GM21526 (cell line): ENCODE data around the gene ARHGEF39.

ENCODE experiments used
- ATAC-seq: cut with Tn5 transposase; IDR thresholded peaks from one replicate; pipeline ENCODE4 v1.9.1; 2021; ENCODE audit warnings: moderate library complexity; ENCODE audit not compliant: unreplicated experiment, low FRiP score

ARHGEF39 gene

DNA sequence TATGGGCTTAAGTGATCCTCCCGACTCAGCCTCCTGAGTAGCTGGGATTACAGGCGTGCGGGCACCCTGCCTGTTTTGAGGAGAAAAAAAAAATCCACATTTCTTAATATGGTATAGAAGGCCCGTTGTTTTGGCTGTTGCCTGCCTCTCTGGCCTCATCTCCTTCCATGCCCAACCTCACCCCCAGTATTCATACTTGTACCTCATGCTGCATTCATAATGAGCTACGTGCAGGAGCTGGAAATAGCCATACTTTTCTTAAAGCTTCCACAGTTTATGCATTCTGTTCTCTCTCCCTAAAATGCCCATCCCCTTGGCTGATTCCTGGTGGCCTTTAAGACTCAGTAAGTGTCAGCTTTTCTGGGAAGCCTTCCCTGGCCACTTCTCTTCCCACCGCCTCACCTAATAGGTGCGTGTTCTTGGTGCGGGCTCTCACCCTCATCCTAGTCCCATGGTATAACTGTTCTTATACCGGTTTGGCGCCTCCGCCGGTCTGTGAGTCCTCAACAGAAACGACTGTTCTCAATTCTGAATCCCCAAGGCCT lies 26.8 kb upstream of the ARHGEF39 start:
- no peak for ATAC-seq

DNA sequence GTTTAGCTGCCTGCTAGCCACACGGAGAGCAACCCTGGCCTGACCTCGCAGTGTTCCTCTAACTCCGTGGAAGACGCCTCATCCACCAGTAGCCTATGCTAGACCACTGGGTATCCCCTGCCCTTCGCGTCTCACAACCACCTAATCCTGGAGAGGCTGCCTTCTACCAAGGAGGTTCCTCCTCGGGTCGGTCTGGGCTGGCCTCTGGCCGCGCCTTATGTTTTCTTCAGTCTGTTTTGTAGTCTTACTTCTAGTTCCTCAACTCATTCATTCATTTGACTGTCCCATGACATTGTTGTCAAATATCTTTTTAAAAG lies 26.3 kb upstream of the ARHGEF39 start:
- no peak for ATAC-seq

DNA sequence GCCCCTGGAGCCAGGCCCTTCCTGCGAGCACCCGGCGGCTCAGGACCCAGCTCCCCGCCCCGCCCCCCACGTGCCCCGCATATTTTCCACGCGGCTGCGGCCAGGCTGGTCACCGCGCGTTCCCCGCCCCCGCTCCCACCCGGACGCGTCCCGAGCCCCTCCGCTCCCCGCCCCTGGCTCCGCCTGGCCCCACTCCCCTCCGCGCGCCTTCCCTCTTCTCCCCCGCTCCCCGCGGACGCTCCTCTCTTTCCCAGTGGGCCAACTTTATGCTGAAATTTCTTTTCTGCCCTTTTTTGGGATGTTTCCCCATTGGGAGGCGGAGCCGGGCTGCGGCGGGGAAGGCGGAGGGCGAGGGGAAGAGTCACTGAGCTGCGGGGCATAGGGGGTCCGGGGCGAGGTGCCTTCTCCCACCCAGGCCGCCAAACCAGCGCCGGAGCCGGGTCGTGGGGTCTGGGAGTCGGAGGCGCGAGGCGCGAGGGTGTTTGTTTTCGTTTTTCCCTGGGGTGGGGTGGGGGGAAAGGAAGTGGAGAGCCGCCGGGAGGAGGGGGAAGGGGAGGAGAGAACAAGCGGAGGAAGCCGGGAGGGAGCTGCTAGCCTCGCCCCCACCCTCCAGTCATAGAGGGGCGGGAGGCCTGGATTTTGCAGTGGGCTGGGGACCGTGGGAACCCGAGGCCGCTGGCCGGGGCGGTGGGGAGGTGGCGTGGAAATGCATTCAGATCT lies 25.8 kb upstream of the ARHGEF39 start:
- no peak for ATAC-seq

- no peak for ATAC-seq
These were observed 25.3 kb upstream of the ARHGEF39 start for GRCh38 chr9:35690294-35690613.

DNA sequence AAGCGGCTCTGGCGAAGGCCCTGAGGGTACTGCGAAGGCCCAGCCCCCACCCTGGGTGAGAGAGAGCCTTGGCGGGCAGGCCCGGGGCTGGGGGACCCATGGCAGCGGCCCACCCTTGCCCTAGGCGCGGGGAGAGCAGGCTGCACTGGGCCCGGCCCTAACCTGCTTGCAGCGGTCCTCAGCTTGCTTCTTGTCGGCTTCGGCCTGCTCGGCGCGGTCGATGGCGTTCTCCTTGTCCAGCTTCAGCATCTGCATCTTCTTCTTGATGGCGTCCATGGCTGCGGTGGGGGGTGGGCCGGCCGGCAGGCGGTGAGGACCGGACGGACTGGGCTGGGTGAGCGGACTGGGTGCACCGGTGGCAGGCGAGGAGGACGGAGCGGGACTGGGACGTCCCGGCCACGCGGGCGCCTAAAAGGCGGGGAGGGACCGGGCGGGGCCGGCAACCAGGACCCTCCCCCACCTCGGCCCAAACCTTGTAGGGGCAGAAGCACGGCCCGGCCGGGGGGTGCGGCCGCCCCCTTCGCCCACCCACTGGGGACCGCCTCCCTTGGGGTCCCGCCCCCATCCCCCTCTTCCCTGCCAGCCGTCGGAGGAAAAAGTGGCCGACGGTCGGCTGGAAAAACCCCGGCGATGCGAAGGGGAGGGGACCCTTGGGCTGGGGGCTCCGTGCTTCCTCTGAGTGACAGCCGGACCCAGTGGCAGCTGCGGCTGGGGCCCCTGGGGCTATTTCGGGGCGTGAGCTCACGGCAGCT lies 24.7 kb upstream of the ARHGEF39 start, which contains the start of gene TPM2:
TSS of gene TPM2 (minus strand) at position 384 of the 752 bp plus-strand sequence. CDS start at position 276, 108 bp downstream.
- no peak for ATAC-seq

GRCh38 chr9:35688558-35689541 lies 23.9 kb upstream of the ARHGEF39 start:
- no peak for ATAC-seq

DNA sequence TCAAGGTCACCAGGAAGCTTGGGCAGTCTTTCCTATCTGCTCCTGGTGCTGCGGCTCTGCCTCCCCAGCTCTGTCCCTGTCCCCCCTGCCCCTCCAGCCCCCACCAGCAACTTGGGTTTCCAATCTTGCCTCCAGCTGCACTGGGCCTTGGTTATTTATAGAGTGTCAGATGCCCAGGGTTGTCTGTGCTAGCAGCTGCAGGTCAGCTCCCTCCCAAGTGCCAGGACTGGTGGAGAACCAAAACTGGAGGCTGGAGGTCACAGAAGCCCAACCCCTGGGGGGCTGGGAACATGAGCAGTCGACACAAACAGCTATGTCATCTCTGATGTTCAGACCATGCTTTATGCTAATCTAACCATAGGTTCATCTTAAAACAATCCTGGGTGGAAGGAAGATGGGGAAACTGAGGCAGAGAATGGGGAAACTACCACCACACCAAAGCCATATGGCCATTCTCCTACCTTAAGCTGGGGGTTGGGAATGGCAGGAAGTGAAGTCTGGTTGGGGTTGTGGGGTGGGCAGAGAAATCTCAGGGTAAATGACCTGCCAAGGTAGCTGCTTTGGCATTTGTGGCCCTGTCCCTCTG lies 23.1 kb upstream of the ARHGEF39 start:
- ATAC-seq, result no peak

GRCh38 chr9:35687306-35687705 lies 22.3 kb upstream of the ARHGEF39 start:
- no peak for ATAC-seq

- no peak for ATAC-seq
These were observed 21.5 kb upstream of the ARHGEF39 start for GRCh38 chr9:35686222-35687203.

DNA sequence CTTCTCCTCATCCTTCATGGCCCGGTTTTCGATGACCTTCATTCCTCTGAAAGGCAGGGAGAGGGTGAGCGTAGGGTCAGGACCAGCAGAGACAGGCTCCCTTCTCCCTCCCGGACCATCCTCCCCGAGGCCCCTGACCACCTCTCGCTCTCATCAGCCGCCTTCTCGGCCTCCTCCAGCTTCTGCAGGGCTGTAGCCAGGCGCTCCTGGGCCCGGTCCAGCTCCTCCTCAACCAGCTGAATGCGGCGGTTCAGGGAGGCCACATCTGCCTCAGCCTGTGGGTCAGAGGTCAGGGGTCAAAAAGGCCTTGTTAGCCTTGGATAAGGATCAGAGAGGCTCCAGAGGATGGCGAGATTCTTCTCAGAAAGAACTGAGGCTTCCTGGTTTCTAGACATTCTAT lies 20.5 kb upstream of the ARHGEF39 start:
- ATAC-seq, result no peak

- no peak for ATAC-seq
These were observed 19.9 kb upstream of the ARHGEF39 start for GRCh38 chr9:35684921-35685320.

- no peak for ATAC-seq
These were observed 18.3 kb upstream of the ARHGEF39 start for GRCh38 chr9:35683323-35683722.

DNA sequence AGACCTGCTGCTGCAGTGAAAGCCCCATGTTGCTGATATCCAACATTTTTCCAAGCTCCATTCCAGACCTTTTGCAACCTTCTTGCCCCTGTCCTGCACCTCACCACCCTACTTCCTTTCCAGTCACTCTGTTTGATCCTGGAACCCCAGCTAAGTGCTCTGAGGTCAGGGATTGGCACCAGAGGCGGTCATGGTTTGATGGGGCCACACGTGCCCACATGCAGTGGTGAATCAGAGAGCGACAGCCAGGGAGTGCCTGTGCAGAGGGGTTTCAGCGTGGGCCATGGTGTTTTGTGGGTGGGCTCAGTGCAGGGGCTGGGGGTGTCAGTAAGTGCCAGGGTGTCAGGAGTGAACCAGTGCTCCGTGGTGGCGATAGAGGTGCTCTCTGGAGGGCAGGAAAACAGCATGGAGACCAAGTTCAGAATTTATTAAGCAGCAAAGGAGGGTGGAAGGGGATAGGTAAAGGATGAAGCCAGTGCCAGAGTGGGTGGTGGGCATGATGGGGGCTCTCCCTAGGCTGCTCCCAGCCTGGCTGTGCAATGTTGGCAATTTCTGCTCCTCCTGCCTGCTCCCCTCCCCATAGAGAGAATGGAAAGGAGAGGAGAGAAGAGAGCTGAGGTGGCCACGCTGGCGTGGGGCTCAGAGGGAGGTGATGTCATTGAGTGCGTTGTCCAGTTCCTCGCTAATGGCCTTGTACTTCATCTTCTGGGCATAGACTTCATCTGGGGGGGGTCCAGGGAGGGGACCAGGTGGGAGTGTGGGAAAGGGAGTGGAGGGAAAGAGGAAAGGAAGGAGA lies 17.7 kb upstream of the ARHGEF39 start:
- no peak for ATAC-seq

- no peak for ATAC-seq
These were observed 17.1 kb upstream of the ARHGEF39 start for GRCh38 chr9:35682051-35682450.

GRCh38 chr9:35681341-35682002 lies 16.5 kb upstream of the ARHGEF39 start:
- no peak for ATAC-seq

DNA sequence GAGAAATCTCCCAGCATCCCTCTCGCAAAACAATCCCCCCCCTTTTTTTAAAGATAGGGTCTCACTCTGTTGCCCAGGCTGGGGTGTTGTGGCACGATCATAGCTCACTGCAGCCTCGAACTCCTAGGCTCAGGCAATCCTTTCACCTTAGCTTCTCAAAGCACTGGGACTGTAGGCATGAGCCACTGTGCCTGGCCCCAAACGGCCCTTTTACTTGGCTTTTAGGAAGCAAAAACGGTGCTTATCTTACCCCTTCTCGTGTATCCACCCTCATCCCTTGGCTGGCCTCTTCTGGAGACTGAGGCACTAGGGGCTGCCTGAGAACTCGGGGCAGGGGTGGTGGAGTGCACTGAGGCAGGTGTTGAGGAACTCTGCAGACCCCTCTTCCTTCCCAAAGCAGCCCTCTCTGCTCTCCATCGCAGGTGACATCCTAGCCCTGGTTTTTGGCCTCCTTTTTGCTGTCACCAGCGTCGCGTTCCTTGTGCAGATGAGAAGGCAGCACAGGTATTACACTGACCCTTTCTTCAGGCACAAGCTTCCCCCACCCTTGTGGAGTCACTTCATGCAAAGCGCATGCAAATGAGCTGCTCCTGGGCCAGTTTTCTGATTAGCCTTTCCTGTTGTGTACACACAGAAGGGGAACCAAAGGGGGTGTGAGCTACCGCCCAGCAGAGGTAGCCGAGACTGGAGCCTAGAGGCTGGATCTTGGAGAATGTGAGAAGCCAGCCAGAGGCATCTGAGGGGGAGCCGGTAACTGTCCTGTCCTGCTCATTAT lies 15.5 kb upstream of the ARHGEF39 start:
- ATAC-seq, result peak; percentile 55

GRCh38 chr9:35679766-35680330 lies 14.9 kb upstream of the ARHGEF39 start:
- ATAC-seq, result no peak
